NT2/D1 (cell line): ENCODE data around the gene CA14.

Experiments used
- DNase-seq: peaks from one replicate; pipeline ENCODE4 v3.0.0-alpha.2; 2011; ENCODE audit warnings: low read depth, low spot score
- H3K27me3 ChIP-seq: 2 replicates; pipeline ENCODE4 v1.6.0; 2011; ENCODE audit warnings: mild to moderate bottlenecking; ENCODE audit not compliant: insufficient read length, insufficient read depth
- H3K36me3 ChIP-seq: 2 replicates; pipeline ENCODE4 v1.6.1; 2011; ENCODE audit warnings: mild to moderate bottlenecking, low read length, mixed read lengths; ENCODE audit not compliant: insufficient read depth, insufficient read length
- H3K4me1 ChIP-seq: 2 replicates; pipeline ENCODE4 v1.5.1; 2011; ENCODE audit not compliant: insufficient read depth, insufficient read length
- H3K4me3 ChIP-seq: 2 replicates; pipeline ENCODE4 v1.5.1; 2011; ENCODE audit warnings: low read depth; ENCODE audit not compliant: insufficient read length
- H3K9ac ChIP-seq: 2 replicates; pipeline ENCODE4 v1.6.0; 2011; ENCODE audit warnings: low read depth; ENCODE audit not compliant: insufficient read length
- H3K9me3 ChIP-seq: 2 replicates; pipeline ENCODE4 v1.5.1; 2011; ENCODE audit warnings: mild to moderate bottlenecking, low read length; ENCODE audit not compliant: insufficient read depth
- SUZ12 ChIP-seq: IDR thresholded peaks from 2 replicates; pipeline ENCODE4 v1.6.1; 2011; ENCODE audit not compliant: insufficient read length, insufficient read depth; ENCODE audit errors: extremely low read depth
- YY1 ChIP-seq: IDR thresholded peaks from 2 replicates; pipeline ENCODE4 v1.6.1; 2011; ENCODE audit not compliant: insufficient read length, insufficient read depth
- ZNF274 ChIP-seq: IDR thresholded peaks from 2 replicates; pipeline ENCODE4 v1.6.1; 2011; ENCODE audit warnings: mild to moderate bottlenecking, low read depth, low read length

Gene CA14

DNA sequence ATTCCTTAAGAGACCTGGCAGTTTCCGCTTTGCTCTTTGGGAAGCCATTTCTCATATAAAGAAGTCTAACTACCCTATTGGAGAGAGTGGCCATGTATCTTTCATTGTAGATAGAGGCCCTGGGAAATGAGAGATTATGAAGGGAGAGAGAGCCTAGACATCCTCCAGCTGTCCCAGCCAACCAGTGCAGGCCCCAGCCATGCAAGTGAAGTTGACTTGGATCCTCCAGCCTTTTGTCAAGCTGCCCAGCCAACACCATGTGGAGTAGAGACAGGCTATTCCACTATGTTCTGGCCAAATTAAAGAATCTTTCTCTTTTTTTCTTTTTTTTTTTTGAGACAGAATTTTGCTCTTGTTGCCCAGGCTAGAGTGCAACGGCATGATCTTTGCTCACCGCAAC lies 14.6 kb upstream of the CA14 start:
- H3K9me3 ChIP-seq, result no peaks in the 10 kb centered on the region
- no peak overlapping the region for H3K9ac ChIP-seq
- no peaks in the 10 kb centered on the region for H3K4me1 ChIP-seq
- no peaks in the 10 kb centered on the region for H3K27me3 ChIP-seq
- DNase-seq, result no peak
- H3K36me3 ChIP-seq, result no peaks in the 10 kb centered on the region
- TF ChIP-seq YY1 (no peak), ZNF274 (no peak), SUZ12 (no peak)
- H3K4me3 ChIP-seq, result no peak overlapping the region

GRCh38 chr1:150249936-150250335 lies 7.6 kb upstream of the CA14 start:
- no peaks in the 10 kb centered on the region for H3K36me3 ChIP-seq
- no peaks in the 10 kb centered on the region for H3K27me3 ChIP-seq
- H3K4me3 ChIP-seq, result no peak overlapping the region
- H3K9ac ChIP-seq, result no peak overlapping the region
- no peaks in the 10 kb centered on the region for H3K4me1 ChIP-seq
- no peak for DNase-seq
- no peaks in the 10 kb centered on the region for H3K9me3 ChIP-seq
- no peak for TF ChIP-seq ZNF274
- TF ChIP-seq SUZ12, result no peak
- TF ChIP-seq YY1, result no peak

DNA sequence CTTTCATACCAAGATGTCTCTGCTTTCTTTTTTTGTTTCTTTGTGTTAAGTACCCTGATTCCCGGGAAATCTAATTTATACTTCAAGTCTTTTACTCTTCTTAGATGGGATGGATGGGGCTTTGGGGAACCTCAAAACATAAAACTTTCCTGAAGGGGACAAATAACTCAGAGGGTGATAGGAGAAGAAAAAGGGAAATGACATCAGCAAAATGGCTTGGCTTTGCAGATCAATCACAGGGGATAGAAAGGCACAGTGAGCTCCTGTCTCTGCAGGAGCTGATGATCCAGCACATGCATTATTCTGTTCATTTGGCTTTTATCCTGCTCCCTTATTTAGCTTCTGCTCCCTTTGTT lies 1.4 kb upstream of the CA14 start:
- no peaks in the 10 kb centered on the region for H3K27me3 ChIP-seq
- H3K9ac ChIP-seq, result peak overlapping the region; percentile 85
- TF ChIP-seq ZNF274 (no peak), SUZ12 (no peak), YY1 (no peak)
- no peaks in the 10 kb centered on the region for H3K4me1 ChIP-seq
- no peaks in the 10 kb centered on the region for H3K9me3 ChIP-seq
- DNase-seq, result no peak
- H3K4me3 ChIP-seq, result peak overlapping the region; percentile 63
- H3K36me3 ChIP-seq, result peaks cover 3% of the 10 kb centered on the region

- H3K4me1 ChIP-seq, result no peaks in the 10 kb centered on the region
- TF ChIP-seq YY1 (no peak), ZNF274 (no peak), SUZ12 (no peak)
- H3K9me3 ChIP-seq, result no peaks in the 10 kb centered on the region
- H3K9ac ChIP-seq, result peak overlapping the region; percentile 85
- peak overlapping the region; percentile 63 for H3K4me3 ChIP-seq
- peak; percentile 61 for DNase-seq
- peaks cover 7% of the 10 kb centered on the region for H3K36me3 ChIP-seq
- H3K27me3 ChIP-seq, result no peaks in the 10 kb centered on the region
Measured at GRCh38 chr1:150256554-150257341, 826 bp upstream of the CA14 start.

GRCh38 chr1:150259217-150259616 lies 1.6 kb downstream of the CA14 start:
- Histone ChIP-seq H3K4me3 (peak overlapping the region; percentile 63), H3K9ac (peak overlapping the region; percentile 85), H3K9me3 (no peaks in the 10 kb centered on the region), H3K4me1 (no peaks in the 10 kb centered on the region), H3K36me3 (peaks cover 20% of the 10 kb centered on the region), H3K27me3 (no peaks in the 10 kb centered on the region)
- TF ChIP-seq SUZ12, result no peak
- no peak for TF ChIP-seq YY1
- no peak for TF ChIP-seq ZNF274
- DNase-seq, result no peak

GRCh38 chr1:150259758-150260669 lies 2.4 kb downstream of the CA14 start:
- Histone ChIP-seq H3K36me3 (peaks cover 28% of the 10 kb centered on the region), H3K4me1 (no peaks in the 10 kb centered on the region), H3K27me3 (no peaks in the 10 kb centered on the region), H3K9ac (peak overlapping the region; percentile 85), H3K4me3 (peak overlapping the region; percentile 63), H3K9me3 (no peaks in the 10 kb centered on the region)
- TF ChIP-seq ZNF274, result no peak
- TF ChIP-seq SUZ12, result no peak
- no peak for TF ChIP-seq YY1
- peak; percentile 90 for DNase-seq

- Histone ChIP-seq H3K36me3 (peaks cover 42% of the 10 kb centered on the region), H3K4me1 (no peaks in the 10 kb centered on the region), H3K4me3 (no peak overlapping the region), H3K27me3 (no peaks in the 10 kb centered on the region), H3K9me3 (no peaks in the 10 kb centered on the region), H3K9ac (no peak overlapping the region)
- no peak for TF ChIP-seq ZNF274
- TF ChIP-seq SUZ12, result no peak
- TF ChIP-seq YY1, result no peak
- no peak for DNase-seq
Measured at GRCh38 chr1:150261367-150261766, 3.8 kb downstream of the CA14 start.
